HG03280 (cell line): ENCODE data around the gene UTP20.
A peak's percentile ranks its signal among the peaks of the same experiment; 100 is the strongest.

Experiments used
- ATAC-seq: cut with Tn5 transposase; IDR thresholded peaks from one replicate; pipeline ENCODE4 v1.9.1; 2021; ENCODE audit warnings: mild to moderate bottlenecking, moderate library complexity; ENCODE audit not compliant: unreplicated experiment

UTP20 gene

DNA sequence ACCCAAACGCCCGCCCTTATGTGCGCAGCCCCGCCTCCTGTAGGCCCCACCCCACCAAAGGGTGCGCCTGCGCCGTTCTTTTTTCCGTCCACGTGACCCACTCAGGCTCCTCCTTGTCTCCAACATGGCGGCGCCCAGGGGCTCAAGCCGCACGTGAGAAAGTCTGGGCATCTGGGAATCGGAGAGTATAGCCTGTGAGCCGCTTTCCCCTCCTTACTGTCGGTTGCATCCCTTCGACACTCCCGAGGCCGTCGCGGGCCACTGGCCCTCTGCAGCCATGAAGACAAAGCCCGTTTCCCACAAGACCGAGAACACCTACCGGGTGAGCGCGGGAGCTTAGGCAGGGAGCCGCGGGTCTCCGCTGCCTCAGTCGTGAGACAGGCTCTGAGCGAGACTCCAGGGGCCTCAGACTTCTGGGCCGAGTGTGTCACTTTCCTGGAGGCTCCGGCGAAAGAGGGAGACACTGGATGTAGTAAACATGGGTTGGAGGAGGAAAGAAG lies at the start of gene UTP20:
TSS of gene UTP20 (plus strand) at position 100 of the 500 bp plus-strand sequence. CDS start at position 278, 178 bp downstream.
- ATAC-seq: peak; percentile 99

GRCh38 chr12:101230547-101230946 lies 49.4 kb upstream of the UTP20 start:
- ATAC-seq: no peak

DNA sequence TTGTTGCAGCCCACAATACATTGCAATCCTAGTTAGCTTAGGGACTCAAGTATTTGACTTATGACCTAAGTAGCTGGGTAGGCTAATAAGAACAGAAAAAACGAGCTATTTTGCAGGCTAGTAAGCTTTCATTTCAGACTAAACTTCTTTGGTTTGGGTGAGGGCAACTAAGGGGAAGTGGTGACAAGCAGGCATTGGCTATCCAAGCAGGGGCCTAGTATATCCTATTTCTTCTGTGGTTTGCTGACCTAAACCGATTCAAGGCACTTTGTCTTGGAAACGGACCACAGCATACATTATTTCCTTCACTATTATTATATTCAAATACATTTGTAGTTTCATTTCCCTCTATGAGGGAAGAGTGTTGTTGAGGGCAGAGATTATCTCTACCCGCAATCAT lies 48.3 kb upstream of the UTP20 start:
- no peak for ATAC-seq

- no peak for ATAC-seq
Measured at GRCh38 chr12:101235686-101236085, 44.2 kb upstream of the UTP20 start.

GRCh38 chr12:101238306-101238705 lies 41.6 kb upstream of the UTP20 start:
- ATAC-seq: no peak

DNA sequence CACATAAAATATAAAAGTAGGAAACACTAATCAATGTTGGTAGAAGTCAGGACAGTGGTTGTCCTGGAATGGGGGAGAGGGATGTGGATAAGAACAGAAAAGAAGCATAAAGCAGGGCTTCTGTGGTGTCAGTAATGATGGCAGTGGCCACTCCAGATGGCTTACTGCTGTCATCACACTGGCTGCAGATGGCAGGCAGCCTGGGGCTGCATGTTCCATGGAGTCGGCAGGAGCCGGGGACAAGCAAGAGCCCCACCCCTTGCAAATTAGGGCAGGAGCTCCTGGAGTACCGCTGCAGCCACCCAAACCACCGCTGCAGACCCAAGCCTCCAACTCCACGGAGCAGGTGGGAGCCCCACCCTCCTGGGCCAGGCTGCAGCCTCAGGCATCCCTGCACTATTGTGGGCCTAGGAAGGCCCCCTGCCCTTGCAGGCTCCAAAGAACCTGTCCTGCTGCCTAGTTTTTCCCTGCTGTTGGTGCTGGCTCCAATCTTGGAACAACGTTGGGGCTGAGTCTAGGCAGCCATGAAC lies 41.0 kb upstream of the UTP20 start:
- no peak for ATAC-seq

- no peak for ATAC-seq
Measured at GRCh38 chr12:101243074-101243473, 36.8 kb upstream of the UTP20 start.

DNA sequence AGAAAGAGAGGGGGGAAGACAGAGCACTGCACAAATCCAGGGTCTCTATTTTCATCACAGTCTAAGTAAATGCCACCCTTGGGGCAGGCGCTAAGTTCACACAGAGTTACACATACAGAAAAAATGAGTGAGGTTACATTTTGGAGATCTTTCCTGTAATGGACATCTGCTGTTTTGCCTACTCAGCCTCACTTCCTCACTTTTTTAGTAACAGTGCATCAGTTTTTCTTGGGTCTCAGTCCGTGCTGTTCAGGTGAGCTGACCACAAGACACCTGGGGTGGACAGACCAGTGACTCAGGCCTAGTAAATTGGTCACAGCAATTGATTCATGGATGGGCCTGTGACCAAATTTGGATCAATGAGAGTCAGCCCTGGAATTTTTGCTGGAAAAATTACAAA lies 36.3 kb upstream of the UTP20 start:
- no peak for ATAC-seq

- ATAC-seq: no peak
Measured at GRCh38 chr12:101256266-101256665, 23.6 kb upstream of the UTP20 start.

DNA sequence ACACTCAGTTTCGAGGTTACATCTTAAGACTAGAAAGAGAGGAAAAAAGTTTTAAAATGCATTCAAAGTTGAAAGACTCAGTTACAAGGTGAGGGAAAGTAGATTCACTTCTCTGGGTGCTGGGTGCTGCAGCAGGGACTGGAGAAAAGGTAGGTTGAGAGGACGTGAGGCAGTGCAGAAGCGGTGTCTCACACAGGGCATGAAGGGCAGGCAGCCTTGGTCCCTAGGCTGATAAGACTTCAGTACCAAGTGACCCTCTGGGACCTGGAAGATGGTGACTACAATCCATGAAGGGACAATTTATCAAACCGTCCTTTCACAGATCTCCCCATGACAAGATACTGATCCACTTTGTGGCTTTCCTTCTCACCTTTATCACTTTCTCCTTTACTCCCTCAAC lies 22.5 kb upstream of the UTP20 start:
- no peak for ATAC-seq

- ATAC-seq: no peak
Measured at GRCh38 chr12:101267111-101267510, 12.8 kb upstream of the UTP20 start.

DNA sequence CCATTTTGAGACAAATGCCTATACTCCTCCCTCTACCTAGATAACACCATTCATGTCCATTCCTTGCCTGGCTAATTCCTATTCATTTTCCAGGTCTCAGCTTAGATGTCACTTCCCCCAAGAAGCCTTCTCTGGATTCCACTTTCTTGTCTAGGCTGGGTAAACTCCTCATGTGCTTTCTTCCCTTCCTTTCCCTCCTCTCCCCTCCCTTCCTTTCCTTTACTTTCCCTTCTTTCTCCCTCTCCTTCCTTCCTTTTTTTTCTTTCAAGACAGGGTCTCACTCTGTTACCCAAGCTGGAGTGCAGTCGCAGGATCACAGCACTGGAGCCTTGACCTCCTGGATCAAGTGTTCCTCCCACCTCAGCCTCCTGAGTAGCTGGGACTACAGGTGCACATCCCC lies 3.5 kb upstream of the UTP20 start:
- no peak for ATAC-seq

- no peak for ATAC-seq
Measured at GRCh38 chr12:101277443-101277842, 2.5 kb upstream of the UTP20 start.

- ATAC-seq: no peak
Measured at GRCh38 chr12:101287357-101287756, 7.5 kb downstream of the UTP20 start.

DNA sequence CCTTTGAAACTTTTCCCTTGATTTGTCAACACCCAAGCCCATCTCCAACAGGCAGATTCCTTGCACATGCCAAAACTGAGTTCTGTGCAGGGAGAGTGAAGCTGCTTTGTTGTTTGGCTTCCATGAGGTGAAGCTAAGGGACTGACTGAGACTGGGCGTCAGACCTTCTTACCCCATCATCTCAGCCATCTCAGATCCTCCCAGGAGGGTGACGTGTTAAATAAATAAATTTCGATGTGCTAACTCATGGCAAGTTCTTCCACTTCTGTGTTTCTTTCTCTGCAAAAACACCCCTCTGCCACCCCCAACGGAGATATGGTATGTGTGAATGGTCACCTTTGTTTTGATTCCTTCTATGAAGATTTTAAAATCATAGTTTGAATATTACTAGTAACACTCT lies 17.8 kb downstream of the UTP20 start:
- no peak for ATAC-seq

DNA sequence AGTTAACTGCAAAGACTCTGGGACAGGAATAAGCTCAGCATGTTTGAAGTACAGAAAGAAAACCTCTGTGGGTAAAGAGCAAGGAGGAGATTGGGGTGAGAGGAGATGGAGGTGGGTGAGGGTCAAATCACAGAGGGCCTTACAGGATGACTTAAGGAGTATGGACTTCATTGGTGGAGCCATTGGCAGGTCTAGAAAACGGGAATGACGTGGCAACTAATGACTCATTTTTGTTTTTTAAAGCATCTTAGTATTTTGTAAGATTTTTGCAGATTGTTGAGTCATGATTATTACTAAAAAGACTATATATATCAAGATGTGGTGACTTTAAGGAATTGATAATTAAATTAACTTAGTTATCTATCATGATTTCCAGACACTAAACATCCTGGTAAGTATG lies 18.5 kb downstream of the UTP20 start:
- ATAC-seq: no peak

DNA sequence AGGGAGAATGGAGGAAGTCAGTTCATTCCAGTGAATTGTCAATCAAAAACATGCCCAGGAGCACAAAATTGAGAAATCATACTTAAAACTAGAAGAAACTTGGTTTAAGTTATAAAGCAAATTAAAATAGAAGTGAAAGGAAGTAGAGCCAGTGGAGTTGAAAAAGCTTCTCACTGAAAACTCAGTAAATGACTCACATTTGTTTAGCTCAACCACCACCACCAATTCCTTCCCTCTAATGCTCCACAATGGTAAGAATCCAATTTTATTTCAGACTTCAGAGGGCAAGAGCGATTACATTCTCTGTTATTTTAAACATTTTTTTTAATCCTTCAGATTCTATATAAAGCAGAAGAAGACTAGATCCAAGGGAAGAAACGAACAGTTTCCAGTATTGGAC lies 19.4 kb downstream of the UTP20 start:
- no peak for ATAC-seq

DNA sequence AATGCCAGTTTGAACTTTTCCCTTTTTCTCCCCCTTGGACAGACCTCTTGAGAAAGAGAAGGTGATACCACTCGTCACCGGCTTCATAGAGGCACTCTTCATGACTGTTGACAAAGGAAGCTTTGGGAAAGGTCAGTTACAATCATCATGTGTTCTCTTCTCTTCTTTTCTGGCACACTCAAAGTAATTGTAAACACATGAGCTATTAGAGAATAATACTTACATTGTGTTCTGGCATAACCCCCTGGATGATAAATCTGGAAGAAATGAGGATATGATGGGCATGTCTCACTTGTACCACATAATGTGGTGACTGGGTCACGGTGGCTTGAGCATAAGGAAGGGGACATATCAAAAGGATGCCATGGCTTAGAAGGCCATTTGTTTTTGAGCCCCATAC lies 20.0 kb downstream of the UTP20 start:
- no peak for ATAC-seq

DNA sequence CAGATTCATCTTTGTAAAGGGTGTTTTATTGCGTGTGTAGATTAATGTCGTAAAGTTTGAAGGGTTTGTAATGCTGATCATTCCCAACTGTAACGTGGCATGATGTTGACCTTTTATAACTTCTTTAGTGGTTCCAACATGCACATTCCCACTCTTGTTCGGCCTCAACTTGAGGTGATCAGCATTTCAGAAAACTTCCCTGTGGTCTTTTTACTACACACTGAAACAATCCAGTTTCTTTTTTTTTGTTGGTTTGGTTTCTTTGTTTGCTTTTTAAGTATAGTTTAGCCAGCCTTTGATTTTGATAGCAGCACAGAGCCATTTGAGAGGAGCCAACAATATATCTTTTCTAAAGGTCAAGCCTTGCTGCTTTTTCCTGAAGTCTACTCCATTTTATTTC lies 22.8 kb downstream of the UTP20 start:
- ATAC-seq: no peak

GRCh38 chr12:101305226-101305779 lies 25.4 kb downstream of the UTP20 start:
- ATAC-seq: no peak

DNA sequence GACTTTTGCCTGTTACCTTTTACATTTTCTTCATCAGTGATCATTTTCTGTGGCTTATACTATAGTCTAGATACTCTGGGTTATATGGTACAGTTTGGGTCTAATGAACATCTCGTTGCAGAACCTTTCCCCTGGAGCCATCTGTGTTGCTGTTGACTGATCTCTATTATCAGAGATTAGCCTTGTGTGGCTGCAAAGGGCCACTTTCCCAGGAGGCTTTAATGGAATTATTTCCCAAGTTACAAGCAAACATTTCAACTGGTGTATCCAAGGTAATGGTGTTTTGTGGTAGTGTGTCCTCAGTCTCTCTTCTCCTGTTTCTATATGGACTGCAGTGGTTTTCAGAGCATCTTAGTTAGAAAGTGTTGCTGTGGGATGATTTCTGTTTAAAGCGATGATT lies 25.9 kb downstream of the UTP20 start:
- no peak for ATAC-seq

DNA sequence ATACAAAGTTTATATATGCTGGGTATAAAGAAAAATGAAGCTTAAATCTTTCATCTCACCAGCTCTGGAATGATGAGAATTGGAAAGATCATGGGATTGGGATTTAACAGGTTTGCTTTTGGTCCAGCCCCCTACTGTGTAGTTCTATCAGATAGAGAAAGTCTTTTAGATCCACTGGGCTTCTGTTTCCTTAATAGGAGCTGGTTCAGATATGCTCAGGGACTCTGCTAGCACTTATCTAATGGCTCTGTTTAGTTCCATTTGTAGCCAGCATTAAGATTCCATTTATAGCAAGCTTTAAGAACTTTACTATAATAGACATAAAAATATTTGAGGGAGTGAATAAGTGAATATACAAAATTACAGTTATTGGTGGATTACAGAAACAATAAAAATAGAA lies 42.6 kb downstream of the UTP20 start:
- no peak for ATAC-seq

GRCh38 chr12:101323255-101323654 lies 43.4 kb downstream of the UTP20 start:
- no peak for ATAC-seq
